ENCODE data around the gene RWDD2A. TPM values are rescaled to one million over a fixed set of nuclear protein-coding genes. Genes with fewer than 3 reads are reported as not detected.
"Not testable (repeated sequence)": the region's sequence is repeated elsewhere in the genome, so short reads cannot be mapped to it uniquely, and the experiment has no call there.

RWDD2A gene
- total RNA-seq = 2.8 TPM
- long read RNA-seq, transcript RWDD2A-201 (3 exons, 3,744 nt) = major isoform, 7 of 9 reads
- long read RNA-seq, partial matches to known transcripts = 2 of 9 reads
- long read RNA-seq, other reads (novel, unspliced or antisense) = 0 of 9 reads

DNA sequence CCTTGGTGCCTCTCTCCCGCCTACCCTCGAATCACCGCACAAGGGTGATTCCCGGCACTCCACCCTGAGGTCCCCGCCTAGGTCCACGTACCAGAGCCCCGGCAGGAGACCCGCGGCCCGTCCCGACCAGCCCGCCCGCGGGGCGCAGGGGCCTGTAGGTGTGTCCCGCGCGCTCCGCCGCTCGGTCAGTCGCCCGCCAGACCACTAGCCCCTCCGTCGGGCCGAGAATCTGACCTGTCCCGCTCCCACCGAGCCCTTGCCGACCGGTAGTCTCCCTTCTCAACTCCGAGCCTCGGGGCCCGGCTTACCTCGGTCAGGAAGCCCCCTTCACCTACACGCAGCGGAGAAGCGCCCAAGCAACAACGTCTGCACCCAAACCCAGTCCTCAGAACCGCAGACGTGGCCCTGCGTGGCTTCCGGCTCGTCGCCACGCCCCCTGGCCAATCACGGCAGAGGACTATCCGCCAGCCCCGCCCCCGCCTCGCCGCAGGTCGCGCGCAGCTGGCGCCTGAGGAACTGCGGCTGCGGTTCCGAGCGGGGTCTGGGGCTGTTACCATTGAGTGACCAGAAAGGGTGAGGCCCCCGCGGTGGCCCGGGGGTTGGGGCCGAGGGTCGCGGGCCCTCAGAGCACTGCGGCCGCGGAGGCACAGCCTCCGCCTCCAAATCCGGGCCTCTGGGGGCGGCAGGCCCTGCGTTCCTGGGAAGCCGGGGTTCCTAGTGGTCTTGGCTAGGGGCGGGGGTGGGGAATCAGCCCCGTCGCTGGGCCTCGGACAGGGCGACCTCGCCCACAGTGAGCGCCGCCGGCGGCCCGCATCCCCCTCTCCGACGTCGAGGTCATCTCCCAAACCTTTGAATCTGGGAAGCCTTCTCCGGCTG lies at the start of gene RWDD2A, which contains the start of gene PGM3:
Gene RWDD2A, plus strand, starts transcription at position 487 of the 876 bp plus-strand sequence. CDS start 1,095 bp downstream, outside the sequence.
Gene PGM3, minus strand, starts transcription at position 395 of the 876 bp plus-strand sequence. CDS start 2,253 bp downstream, outside the sequence.
- intact Hi-C loops (cut with DNase I) = loop anchor here (10.0 kb wide), 1 partner anchor 948 kb away; the partner anchor contains the start of gene IBTK
- peak; percentile 100 for ATAC-seq (ENCODE audit: poor library complexity)

DNA sequence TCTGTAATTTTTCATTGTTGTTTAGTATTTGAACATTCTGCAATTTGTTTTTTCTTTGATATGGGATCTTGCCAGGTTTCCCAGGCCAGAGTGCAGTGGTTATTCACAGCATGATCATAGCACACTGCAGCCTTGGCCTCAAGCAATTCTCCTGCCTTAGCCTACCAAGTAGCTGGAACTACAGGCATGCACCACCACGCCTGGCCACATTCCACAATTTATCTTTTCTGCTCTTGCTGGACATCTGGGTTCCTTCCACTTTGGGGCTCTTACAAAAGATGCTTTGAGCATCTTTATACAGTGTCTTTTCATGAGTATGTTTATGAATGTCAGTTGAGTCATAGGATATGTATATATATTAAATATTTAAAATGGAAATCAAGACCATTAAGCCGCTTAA lies 42.0 kb upstream of the RWDD2A start:
- DNase-seq (no peak), ATAC-seq (ENCODE audit: poor library complexity) (no peak)
- intact Hi-C loops (cut with DNase I) = no loop called here

More for the DNA sequence above, at the start of gene RWDD2A, which contains the start of gene PGM3:
- DNase-seq = peak; percentile 95

DNA sequence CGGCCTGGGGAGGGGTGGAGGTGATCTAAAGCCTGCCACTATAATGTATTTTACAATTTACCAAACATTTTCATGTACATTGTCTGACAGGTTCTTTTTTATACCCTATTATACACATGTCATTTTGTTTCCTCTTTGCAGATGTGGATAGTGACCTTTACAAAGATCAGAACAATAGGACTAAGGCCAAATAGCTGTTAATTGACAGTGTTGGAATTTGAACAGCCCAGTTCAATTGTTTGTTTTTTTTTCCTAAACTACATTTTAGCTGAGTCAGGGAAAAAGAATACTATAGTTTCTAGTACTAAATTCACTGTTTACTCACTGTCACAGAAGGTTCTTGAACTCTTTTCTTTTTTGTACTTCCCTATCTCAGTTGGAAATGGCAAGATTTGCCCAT lies 40.2 kb upstream of the RWDD2A start:
- intact Hi-C loops (cut with DNase I) = no loop called here
- ATAC-seq (ENCODE audit: poor library complexity) = no peak
- no peak for DNase-seq

DNA sequence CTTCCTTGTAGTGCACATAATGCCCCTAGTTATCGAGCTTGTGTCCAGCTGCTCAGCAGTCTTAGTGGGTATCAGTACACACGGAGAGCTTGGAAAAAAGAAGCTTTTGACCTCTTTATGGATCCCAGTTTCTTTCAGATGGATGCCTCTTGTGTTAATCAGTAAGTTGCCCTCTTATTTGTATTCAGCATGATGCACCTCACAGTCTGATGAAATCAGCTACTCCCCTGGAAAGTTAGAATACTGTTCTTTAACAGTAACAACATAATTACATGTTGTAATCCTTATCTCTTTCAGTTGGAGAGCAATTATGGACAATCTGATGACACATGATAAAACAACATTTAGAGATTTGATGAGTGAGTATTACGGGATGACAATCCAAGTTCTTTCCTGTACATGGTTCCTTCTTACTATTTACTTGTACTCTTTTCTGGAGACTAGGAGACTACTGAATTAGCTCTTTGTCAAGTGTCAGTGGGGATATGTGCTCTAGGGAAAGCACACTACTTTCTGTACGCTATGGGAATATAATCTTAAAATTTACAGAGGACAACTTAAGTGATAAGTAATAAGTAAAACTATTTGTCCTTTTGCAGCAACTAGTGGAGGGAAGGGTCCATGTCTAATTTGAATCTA lies 39.2 kb upstream of the RWDD2A start:
- DNase-seq (no peak), ATAC-seq (ENCODE audit: poor library complexity) (no peak)
- intact Hi-C loops (cut with DNase I) = no loop called here

DNA sequence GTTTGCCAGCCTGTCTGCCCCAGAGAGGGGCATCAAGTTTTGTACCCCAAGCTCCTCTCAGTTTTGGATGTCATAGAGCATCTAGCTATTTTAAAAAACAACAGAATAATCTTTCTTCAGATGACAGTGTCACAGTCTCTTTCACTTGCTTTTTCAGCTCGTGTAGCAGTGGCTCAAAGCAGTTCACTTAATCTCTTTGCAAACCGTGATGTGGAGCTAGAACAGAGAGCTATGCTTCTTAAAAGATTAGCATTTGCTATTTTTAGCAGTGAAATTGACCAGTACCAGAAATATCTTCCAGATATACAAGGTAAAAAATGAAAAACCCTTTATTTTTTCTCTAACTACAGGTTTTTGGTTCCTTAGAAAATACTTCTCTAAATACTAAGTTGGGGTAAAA lies 37.4 kb upstream of the RWDD2A start:
- no peak for DNase-seq
- intact Hi-C loops (cut with DNase I) = no loop called here
- ATAC-seq (ENCODE audit: poor library complexity) = peak; percentile 68

DNA sequence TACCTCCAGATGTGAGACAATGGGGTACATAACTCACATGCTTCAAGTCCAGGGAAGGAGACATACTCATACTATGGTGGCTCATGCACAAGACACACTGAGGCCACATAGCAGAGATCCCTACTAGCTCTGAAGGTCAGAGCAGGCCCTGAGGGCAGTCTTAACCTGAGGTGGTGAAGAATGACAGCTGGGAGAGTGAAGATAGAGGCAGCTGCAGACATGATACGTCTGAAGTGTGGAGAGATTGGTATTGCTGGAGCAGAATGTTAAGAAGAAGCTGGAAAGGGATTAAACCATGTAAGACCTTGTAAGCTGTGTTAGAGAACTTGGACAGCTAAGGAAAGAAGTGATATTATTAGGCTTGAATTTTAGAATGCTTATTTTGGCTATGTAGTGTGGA lies 33.0 kb upstream of the RWDD2A start:
- peak; percentile 34 for ATAC-seq (ENCODE audit: poor library complexity)
- intact Hi-C loops (cut with DNase I) = no loop called here
- DNase-seq = no peak

DNA sequence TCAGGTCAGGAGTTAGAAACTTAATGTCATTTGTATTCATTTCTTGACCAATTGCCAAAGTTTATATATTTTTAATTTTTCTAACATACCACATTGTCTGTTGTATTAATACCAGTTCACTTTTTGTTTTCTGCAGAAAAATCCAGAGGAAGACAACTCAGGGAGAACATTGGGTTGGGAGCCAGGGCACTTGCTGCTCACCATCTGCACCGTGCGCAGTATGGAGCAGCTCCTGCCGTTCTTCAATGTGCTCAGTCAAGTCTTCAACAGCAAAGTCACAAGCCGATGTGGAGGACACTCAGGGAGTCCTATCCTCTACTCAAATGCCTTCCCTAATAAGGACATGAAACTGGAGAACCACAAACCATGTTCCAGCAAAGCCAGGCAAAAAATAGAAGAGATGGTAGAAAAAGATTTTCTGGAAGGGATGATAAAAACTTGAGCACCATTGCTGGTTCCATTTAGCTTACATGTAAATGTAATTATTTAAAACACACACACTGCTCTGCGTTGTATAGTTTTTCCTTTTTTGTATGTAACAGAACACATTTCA lies 25.4 kb upstream of the RWDD2A start:
- ATAC-seq (ENCODE audit: poor library complexity) (no peak), DNase-seq (no peak)
- intact Hi-C loops (cut with DNase I) = no loop called here

DNA sequence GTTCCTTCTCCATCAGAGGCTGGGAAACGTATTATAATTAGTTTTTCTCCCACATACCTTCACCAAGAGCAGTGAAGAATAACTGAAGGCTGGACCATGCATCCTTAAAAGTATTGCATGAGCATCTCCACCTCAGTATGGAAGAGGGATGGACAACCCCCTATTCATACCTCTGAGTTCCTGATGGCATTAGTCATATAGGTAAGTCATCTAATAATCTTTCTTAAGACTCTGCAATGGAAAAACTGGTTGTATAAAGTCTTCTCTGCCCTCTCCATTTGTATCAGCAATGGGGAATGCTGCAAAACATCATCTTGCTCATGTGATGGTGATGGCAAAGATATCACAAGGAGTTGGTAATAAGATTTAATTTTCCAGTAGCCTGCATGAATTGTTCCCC lies 24.6 kb upstream of the RWDD2A start:
- intact Hi-C loops (cut with DNase I) = no loop called here
- DNase-seq = no peak

DNA sequence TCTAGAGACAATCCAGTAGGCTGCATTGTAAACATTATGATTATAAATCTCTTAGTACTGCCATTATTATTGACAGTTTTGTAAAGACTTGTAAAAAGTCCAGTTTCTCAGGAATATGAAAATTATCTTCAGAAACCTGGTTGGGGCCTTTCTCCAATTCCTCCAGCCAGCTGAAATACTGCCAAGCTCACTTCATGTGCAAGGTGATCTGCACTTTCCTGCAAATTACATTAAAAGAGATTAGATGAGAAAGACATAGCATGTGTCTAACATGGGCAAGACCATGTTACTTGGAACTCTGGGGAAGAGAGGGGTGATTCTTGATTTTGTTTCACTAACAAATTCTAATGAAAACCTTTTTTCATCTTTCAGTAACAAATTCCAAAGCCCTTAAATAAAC lies 24.1 kb upstream of the RWDD2A start:
- ATAC-seq (ENCODE audit: poor library complexity) = no peak
- intact Hi-C loops (cut with DNase I) = no loop called here
- DNase-seq = no peak

More for the DNA sequence above, 24.6 kb upstream of the RWDD2A start:
- no peak for ATAC-seq (ENCODE audit: poor library complexity)

DNA sequence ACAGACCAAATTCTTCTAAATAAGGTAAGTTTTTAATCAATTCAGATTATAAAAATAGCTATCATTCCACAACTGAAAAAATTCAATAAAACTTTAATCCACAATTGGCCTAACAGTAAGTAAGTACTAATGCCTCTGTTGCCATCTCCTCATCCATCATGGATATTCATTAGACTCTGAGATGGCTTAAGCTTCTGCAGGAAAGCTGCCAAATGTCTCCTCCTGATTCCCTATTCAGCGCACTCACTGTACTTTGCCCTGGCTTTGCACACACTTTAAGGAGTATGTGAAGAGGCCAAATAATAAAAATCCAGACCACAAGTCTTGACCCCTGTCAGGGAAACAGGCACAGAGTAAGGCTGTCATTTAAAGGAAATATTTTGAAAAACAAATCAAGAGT lies 23.6 kb upstream of the RWDD2A start:
- DNase-seq (no peak), ATAC-seq (ENCODE audit: poor library complexity) (no peak)
- intact Hi-C loops (cut with DNase I) = no loop called here

DNA sequence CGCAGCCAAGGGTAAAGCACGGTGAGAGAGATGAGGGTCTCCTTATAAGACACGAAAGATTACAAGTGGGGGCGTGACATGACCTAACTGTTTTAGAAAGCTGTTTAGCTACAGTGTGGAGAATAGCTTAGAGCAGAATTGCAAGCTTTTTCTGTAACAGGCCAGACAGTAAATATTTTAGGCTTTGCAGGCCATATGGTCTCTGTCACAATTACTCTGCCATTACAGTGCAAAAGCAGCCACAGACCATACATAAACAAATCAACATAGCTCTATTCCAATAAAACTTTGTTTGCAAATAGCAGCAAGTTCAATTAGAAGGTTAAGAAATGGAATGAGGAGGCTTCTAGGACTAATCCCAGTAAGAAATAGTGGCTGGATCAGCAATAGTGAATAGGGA lies 16.9 kb upstream of the RWDD2A start:
- DNase-seq (no peak), ATAC-seq (ENCODE audit: poor library complexity) (no peak)
- intact Hi-C loops (cut with DNase I) = no loop called here

DNA sequence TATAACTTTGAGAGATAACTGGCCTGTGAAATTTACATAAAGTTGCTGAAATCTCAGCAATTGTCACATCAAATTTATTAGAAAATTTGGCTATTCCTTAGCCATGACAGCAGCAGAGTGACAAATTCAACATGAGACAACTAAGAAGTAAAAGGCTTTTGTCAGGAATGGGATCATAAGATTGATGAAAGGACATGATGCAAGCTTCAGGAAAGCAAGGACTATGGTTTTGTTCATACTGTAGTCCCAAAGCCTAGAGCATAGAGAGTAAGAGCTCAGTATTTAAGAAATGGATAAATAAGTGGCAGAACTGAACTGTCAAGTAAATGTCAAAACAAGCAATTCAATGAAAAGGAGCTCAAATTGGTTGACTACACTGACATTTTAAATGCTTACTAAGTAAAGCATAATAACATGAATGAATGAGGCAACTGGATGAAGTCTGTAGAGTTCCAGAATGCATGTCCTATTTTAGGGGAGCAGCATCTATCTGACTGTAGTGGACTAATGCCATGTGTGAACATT lies 12.7 kb upstream of the RWDD2A start:
- intact Hi-C loops (cut with DNase I) = no loop called here
- DNase-seq = no peak
- no peak for ATAC-seq (ENCODE audit: poor library complexity)

DNA sequence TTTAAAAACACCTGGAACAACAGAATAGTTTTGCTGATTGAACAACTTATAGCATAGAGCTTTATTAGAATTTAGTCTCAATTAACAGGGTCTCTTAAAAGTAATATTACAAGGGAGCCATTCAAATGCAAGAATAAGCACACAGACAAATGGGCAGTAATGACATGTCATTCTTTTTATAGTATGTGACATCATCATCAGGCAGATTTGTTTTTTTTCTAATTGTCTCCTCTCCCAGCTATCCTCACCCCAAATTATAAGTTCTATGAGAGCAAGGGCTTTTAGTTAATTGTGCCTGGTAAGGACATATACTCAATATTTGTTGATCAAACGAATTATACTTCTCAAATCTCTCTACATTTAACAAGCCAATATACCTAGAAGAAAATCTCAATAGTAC lies 11.0 kb upstream of the RWDD2A start:
- intact Hi-C loops (cut with DNase I) = no loop called here
- ATAC-seq (ENCODE audit: poor library complexity) = no peak
- DNase-seq = no peak

DNA sequence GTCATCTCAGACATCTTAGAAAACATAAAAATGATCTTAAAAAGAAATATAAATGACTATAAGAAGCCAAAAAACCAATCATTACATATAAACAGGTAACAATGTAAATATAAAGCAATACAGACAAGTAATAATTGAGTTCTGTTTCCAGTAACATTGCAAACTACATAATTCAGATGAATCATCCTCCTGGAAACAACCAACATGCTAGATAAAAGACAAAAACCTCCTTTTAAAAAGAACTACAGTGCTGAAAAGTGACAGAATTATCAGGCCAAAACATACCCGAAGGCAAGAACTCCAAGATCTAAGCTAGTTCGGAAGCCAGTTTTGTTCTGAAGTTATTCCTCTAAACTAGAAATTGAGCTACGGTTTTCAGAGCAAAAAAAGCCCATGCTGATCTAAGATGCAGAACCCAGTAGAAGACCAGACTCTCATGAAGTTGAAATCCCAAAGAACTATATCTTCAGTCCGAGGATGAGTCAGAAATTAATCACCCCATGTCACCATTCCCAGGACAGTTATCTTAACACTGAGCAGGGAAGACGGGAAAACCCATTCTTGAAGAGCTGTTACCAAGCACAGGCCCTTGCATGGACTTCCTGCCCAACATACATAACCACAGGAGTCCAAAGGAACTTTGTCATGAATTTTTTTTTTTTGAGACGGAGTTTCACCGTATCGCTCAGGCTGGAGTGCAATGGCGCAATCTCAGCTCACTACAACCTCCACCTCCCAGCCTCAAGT lies 9.9 kb upstream of the RWDD2A start:
- DNase-seq (peak; percentile 39), ATAC-seq (ENCODE audit: poor library complexity) (peak; percentile 60)
- intact Hi-C loops (cut with DNase I) = no loop called here

DNA sequence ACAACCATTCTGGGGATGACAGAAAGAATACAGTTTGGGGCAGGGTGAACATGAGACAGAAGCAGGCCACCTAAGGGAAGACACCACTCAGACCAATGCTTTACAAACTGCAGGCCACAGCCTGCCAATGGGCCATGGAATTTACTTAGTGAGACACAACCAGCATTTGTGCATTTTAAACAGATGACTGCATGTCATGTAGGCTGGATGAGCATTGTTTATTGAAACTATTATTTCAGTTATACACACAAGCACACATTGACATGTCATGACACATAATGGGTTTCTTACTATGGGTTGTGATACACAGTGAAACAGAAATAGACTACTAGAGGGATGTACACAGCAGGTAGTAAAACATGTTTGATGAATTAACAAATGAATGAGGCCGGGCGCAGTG lies 8.1 kb upstream of the RWDD2A start:
- intact Hi-C loops (cut with DNase I) = no loop called here
- DNase-seq (no peak), ATAC-seq (ENCODE audit: poor library complexity) (no peak)

DNA sequence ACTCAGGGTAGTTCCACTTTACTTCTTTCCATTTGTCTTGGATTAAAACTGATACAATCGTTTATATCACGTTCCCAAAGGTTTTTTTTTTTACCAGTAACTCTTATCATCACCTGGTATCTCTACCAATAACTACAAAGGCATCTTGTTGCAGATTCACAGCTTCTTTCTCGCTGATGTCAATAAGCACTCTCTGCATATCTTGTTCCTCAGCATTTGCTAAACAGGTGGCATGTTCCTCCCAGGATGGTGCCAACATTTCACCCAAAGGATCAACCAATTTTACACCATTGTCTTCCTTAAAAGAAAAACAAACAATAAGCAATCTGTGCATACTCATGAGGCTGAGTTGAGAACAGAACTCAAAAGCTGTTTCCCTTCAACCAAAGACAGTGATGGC lies 4.7 kb upstream of the RWDD2A start:
- ATAC-seq (ENCODE audit: poor library complexity) (no peak), DNase-seq (no peak)
- intact Hi-C loops (cut with DNase I) = no loop called here

DNA sequence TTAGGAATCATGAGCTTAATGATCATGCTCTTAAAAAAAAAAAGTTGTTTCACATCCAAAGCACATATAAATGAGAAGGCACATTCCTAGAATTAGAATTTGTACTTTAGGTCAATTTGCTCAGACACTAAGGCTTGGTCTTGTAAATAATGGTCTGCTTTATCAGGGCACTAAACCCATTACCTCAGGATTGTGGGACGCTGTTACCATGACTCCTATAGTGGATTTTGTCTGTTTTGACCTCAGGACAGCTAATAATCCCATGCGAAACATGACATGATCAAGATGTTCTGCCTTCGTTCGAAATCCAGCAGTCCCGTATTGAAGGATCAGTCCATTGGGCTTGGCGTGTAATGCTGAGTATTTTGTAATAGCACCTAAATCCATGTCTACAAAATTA lies 2.5 kb upstream of the RWDD2A start:
- intact Hi-C loops (cut with DNase I) = loop anchor here (10.0 kb wide), 1 partner anchor 946 kb away; the partner anchor contains the start of gene IBTK
- DNase-seq = no peak
- ATAC-seq (ENCODE audit: poor library complexity) = no peak

DNA sequence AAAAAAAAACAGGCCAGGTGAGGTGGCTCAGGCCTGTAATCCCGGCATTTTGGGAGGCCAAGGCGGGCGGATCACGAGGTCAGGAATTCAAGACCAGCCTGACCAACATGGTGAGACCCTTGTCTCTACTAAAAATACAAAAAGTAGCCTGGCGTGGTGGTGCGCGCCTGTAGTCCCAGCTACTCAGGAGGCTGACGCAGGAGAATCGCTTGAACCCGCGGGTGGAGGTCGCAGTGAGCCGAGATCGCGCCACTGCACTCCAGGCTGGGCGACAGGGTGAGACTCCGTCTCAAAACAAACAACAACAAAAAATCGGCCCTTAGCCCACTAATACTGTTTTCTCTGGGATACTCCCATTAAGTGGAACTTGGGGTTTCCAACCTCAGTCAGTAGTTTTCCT lies 1.2 kb upstream of the RWDD2A start:
- DNase-seq; ATAC-seq (ENCODE audit: poor library complexity): not testable (repeated sequence)
- intact Hi-C loops (cut with DNase I) = loop anchor here (10.0 kb wide), 1 partner anchor 947 kb away; the partner anchor contains the start of gene IBTK
